Testis (tissue), 2 donors: ENCODE data around the gene TYW1B.

ENCODE experiments used
- POLR2A ChIP-seq: fragments of 450-650 bp; IDR thresholded peaks from one replicate; pipeline ENCODE4 v1.6.1; 2017; ENCODE audit warnings: antibody characterized with exemption, mild to moderate bottlenecking, moderate library complexity
- TF ChIP-seq, protein P1 (sequence below), 3 experiments: fragments of 450-650 bp in 2 of 3; fragments of 200-600 bp in 1 of 3; sonication (generic) in 1 of 3; IDR thresholded peaks; one replicate each; pipeline ENCODE4 v1.5.1; 2016 to 2019; ENCODE audit warnings: antibody characterized with exemption in 3 of 3, mild to moderate bottlenecking in 2 of 3, moderate library complexity in 1 of 3

DNA sequence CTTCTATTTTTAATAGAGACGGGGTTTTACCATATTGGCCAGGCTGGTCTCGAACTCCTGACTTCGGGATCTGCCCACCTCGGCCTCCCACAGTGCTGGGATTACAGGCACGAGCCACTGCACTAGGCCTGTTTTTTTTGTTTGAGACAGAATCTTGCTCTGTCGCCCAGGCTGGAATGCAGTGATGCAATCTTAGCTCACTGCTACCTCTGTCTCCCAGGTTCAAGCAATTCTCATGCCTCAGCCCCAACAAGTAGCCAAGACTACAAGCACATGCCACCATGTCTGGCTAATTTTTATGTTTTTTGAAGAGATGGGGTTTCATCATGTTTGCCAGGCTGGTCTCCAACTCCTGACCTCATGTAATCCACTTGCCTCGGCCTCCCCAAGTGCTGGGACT lies 73.7 kb downstream of the TYW1B start:
- TF ChIP-seq, protein P1, sequence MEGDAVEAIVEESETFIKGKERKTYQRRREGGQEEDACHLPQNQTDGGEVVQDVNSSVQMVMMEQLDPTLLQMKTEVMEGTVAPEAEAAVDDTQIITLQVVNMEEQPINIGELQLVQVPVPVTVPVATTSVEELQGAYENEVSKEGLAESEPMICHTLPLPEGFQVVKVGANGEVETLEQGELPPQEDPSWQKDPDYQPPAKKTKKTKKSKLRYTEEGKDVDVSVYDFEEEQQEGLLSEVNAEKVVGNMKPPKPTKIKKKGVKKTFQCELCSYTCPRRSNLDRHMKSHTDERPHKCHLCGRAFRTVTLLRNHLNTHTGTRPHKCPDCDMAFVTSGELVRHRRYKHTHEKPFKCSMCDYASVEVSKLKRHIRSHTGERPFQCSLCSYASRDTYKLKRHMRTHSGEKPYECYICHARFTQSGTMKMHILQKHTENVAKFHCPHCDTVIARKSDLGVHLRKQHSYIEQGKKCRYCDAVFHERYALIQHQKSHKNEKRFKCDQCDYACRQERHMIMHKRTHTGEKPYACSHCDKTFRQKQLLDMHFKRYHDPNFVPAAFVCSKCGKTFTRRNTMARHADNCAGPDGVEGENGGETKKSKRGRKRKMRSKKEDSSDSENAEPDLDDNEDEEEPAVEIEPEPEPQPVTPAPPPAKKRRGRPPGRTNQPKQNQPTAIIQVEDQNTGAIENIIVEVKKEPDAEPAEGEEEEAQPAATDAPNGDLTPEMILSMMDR (IDR thresholded peaks at IDR 0.05), result no peak
- no peak for TF ChIP-seq POLR2A
